GM12872 (cell line): ENCODE results near the gene INPP1.

Experiments
- TF ChIP-seq, protein P1 (sequence below): IDR thresholded peaks from 3 replicates; pipeline ENCODE4 v1.5.1; 2011; ENCODE audit warnings: low read depth, mild to moderate bottlenecking, low read length, moderate library complexity; ENCODE audit not compliant: insufficient read depth

INPP1 gene

DNA sequence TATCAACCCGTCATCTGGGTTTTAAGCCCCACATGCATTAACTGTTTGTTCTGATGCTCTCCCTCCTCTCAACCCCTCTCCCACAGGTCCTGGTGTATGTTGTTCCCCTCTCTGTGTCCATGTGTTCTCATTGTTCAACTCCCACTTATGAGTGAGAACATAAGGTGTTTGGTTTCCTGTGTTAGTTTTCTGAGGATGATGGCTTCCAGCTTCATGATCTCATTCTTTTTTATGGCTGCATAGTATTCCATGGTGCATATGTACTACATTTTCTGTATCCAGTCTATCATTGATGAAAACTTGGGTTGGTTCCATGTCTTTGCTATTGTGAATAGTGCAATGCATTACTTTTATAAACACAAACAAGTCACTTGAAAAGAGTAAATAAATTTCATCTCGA is 7.0 kb upstream of the INPP1 start:
- TF ChIP-seq, protein P1, sequence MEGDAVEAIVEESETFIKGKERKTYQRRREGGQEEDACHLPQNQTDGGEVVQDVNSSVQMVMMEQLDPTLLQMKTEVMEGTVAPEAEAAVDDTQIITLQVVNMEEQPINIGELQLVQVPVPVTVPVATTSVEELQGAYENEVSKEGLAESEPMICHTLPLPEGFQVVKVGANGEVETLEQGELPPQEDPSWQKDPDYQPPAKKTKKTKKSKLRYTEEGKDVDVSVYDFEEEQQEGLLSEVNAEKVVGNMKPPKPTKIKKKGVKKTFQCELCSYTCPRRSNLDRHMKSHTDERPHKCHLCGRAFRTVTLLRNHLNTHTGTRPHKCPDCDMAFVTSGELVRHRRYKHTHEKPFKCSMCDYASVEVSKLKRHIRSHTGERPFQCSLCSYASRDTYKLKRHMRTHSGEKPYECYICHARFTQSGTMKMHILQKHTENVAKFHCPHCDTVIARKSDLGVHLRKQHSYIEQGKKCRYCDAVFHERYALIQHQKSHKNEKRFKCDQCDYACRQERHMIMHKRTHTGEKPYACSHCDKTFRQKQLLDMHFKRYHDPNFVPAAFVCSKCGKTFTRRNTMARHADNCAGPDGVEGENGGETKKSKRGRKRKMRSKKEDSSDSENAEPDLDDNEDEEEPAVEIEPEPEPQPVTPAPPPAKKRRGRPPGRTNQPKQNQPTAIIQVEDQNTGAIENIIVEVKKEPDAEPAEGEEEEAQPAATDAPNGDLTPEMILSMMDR, result no peak

DNA sequence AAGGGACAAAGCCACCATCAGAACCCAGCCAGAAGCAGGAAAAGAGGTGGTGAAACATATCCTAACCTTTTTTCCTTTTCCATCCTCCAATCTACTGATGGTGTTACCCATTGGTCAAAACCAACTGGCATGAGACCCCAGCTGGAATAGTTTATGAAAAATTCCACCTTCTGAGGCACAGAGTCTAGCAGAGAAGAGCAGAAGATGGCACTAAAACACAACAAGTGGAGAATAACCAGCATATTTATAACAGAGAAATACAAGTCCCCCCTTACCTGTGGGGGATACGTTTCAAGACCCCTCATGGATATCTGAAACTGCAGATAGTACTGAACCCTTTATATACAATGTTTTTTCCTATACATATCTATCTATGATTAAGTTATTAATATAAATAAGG is 4.9 kb upstream of the INPP1 start:
- TF ChIP-seq, protein P1, result no peak

DNA sequence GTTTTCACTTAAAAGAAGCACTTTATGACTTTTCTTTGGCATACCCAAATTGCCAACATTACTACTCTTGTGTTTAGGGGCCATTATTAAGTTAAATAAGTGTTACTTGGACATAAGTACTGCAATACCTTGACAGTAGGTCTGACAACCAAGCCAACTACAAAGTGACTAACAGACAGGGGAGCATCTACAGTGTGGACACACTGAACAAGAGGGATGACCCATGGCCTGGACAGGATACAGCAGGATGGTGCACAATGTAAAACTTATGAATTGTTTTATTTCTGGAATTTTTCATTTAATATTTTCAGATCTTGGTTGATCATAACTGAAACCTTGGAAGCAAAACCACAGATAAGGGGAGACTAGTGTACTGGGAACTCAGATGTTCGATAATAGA is 4.0 kb upstream of the INPP1 start:
- TF ChIP-seq, protein P1, result no peak

DNA sequence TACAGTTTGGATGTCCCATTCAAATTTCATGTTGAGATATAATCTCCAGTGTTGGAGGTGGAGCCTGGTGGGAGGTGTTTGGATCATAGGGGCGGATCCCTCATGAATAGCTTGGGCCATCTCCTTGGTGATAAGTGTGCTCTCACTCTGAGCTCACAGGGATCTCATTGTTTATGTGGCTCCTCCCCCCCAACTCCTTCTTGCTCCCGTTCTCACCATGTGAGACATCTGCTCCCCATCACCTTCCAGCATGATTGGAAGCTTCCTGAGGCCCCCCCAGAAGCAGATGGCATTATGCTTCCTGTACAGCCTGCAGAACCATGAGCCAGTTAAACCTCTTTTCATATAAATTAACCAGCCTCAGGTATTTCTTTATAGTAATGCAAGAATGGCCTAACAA is 3.0 kb upstream of the INPP1 start:
- TF ChIP-seq, protein P1, result no peak

DNA sequence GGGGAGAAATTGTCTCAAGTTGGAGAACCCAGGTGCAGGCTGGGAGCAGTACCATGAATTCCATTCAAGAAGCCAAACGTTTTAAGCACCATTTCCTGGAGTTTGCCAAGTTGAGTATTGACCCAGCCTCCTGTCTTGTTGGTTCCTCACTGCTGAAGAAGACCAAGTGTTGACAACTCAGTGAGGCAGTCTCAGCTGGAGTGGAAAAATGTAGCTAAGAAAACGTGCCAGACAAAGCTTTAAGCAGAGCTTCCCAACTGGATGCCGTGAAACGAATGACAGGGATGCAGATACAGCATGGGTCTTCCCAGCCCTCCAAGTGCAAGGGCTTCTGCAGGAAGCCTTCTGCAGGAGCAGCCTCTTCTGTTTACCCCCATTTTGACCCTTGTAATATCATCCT is 778 bp upstream of the INPP1 start:
- TF ChIP-seq, protein P1, result no peak

DNA sequence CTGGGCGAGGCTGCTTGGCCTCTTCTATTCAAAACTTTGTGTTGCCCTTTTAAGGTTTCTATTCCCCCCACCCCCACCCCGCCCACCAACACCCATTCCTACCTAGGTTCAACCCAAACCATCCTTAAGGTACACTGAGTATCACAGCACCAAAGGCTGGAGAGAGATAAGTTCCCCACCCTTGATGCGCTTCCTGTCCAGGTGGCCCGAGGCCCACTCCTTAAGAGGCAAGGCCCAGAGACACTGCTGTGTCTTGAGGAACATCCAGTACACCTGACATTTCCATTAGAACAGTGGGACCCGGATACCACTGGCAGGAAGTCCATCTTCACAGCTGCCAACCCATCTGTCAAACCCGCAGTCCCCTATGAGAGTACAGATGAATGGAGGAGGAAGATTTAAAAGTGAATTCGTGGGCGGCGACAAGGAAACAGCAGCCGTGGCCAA is 277 bp upstream of the INPP1 start:
- TF ChIP-seq, protein P1, result no peak

DNA sequence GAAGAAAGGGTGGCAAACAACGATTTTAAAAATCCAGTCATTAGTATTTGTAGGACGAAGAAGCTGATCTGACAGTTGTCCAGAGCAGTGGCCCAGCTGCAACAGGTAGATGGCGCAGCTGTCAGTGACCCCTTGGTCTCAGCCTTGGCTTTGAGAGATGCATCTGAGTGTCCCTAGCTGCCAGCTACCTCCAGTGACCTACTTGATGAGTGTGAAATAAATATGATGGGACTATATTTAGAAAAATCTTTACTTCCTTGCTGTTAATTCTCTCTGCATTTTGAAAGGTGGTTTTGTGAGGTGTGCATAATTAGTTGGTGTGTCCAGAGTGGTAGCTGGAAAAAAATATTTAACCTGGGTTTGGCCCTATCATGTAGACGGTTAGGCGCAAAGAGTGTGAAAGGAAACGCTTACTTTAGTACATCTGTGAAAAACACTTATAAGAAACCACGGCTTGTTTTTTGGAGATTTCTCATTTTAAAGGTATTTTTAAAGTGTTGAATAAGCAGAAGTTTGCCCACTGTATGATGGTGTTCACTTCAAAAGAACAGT is 963 bp downstream of the INPP1 start:
- TF ChIP-seq, protein P1, result peak; percentile 61
